Tibial artery (tissue), 4 donors: ENCODE data around the gene CCDC28B.

Experiments used
- DNase-seq, 2 donors: peaks; one replicate each; pipeline ENCODE4 v3.0.0-alpha.2; 2019
- H3K27ac ChIP-seq, 2 donors: fragments of 200-600 bp; sonication (generic) in 1 of 2; 1 replicate in 1 of 2; 2 replicates in 1 of 2; pipeline ENCODE4 v1.5.1; 2018 to 2019; ENCODE audit warnings: mild to moderate bottlenecking in 1 of 2
- H3K27me3 ChIP-seq, 2 donors: fragments of 200-600 bp; sonication (generic) in 1 of 2; one replicate each; pipeline versions ENCODE4 v1.5.1 to v1.6.0; 2016 to 2019
- H3K36me3 ChIP-seq, 3 donors: fragments of 200-600 bp; sonication (generic) in 2 of 3; one replicate each; pipeline ENCODE4 v1.5.1; 2016 to 2019; ENCODE audit warnings: mild to moderate bottlenecking in 2 of 3
- H3K4me1 ChIP-seq, 4 donors: fragments of 200-600 bp; sonication (generic) in 2 of 4; 1 replicate in 3 of 4; 2 replicates in 1 of 4; pipeline ENCODE4 v1.5.1; 2016 to 2019
- H3K4me3 ChIP-seq, 2 donors: fragments of 200-600 bp; sonication (generic) in 1 of 2; 1 replicate in 1 of 2; 2 replicates in 1 of 2; pipeline ENCODE4 v1.5.1; 2018 to 2019; ENCODE audit warnings: mild to moderate bottlenecking in 2 of 2
- H3K9me3 ChIP-seq, 3 donors: fragments of 200-600 bp; sonication (generic) in 1 of 3; one replicate each; pipeline ENCODE4 v1.5.1; 2016 to 2019
- intact Hi-C: fragments of 100-400 bp; cut with DNase I; formaldehyde crosslinking; loops from one replicate; pipeline ENCODE4 v1.15.0; 2023; ENCODE audit warnings: low total_unique reads
- TF ChIP-seq, protein P1 (sequence below), 2 experiments: fragments of 200-600 bp in 1 of 2; fragments of 450-650 bp in 1 of 2; IDR thresholded peaks; one replicate each; pipeline ENCODE4 v1.5.1; 2017 to 2019; ENCODE audit warnings: antibody characterized with exemption in 2 of 2, mild to moderate bottlenecking in 1 of 2, moderate library complexity in 1 of 2

CCDC28B gene

DNA sequence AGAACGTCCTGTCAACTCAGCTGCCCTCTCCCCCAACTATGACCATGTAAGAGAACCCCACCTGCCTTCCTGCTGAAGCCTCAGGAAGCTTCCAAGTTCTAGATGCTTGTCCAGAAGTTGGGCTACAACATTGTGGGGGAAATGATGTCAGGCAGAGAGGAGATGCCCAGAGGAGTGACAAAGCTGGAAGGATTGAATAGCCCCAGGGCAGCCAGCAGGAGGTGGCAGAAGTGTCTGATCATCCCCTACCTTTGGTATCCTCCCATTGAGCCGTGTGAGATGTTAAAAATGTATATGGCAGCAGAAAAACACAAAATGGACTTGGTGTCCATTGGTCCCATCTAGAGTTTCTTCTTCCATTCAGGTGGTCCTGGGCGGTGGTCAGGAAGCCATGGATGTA, 28.4 kb downstream of the CCDC28B start:
- Histone ChIP-seq H3K36me3 (peaks cover 64 to 100% (median 84%) of the 10 kb centered on the region in 3 donors), H3K4me3 (no peak overlapping the region), H3K27ac (no peak overlapping the region), H3K27me3 (no peaks in the 10 kb centered on the region), H3K9me3 (no peaks in the 10 kb centered on the region), H3K4me1 (peaks cover 0 to 7% (median 4%) of the 10 kb centered on the region in 4 donors)
- intact Hi-C loops = no loop called here
- no peak for DNase-seq
- TF ChIP-seq, protein P1, sequence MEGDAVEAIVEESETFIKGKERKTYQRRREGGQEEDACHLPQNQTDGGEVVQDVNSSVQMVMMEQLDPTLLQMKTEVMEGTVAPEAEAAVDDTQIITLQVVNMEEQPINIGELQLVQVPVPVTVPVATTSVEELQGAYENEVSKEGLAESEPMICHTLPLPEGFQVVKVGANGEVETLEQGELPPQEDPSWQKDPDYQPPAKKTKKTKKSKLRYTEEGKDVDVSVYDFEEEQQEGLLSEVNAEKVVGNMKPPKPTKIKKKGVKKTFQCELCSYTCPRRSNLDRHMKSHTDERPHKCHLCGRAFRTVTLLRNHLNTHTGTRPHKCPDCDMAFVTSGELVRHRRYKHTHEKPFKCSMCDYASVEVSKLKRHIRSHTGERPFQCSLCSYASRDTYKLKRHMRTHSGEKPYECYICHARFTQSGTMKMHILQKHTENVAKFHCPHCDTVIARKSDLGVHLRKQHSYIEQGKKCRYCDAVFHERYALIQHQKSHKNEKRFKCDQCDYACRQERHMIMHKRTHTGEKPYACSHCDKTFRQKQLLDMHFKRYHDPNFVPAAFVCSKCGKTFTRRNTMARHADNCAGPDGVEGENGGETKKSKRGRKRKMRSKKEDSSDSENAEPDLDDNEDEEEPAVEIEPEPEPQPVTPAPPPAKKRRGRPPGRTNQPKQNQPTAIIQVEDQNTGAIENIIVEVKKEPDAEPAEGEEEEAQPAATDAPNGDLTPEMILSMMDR (IDR thresholded peaks at IDR 0.05) = no peak

DNA sequence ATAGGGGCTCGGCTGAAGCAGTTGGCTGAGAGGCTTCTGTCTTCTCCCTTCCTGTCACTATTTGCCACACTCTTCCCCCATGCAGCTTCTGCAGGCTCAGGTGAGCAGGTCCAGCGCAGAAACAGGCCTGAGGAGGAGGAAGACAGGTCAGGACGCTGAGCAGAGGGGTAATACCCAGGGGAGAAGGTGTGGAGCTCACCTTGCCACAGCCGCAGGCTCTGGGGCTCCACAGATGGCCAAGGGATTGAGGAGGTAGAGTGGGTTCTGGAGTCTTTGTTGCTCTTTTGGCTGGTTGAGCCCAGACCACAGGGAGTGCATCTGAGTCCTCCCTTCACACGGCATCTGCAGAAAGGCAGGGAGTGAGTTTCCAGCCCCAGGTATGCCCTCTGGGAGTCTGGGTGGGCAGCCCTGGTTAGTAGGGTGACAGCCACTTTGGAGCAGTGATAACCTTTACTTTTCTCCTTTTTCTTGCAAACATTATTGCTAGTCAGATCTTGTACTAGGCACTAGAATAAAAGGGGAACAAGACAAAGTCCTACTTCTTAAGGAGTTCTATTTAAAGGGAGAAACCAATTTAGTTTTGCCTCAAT, 31.5 kb downstream of the CCDC28B start:
- Histone ChIP-seq H3K36me3 (peaks cover 45 to 87% (median 62%) of the 10 kb centered on the region in 3 donors), H3K27me3 (no peaks in the 10 kb centered on the region), H3K4me1 (no peaks in the 10 kb centered on the region), H3K9me3 (no peaks in the 10 kb centered on the region), H3K27ac (no peak overlapping the region), H3K4me3 (no peak overlapping the region)
- DNase-seq = no peak
- TF ChIP-seq, protein P1 (IDR thresholded peaks at IDR 0.05) = no peak
- intact Hi-C loops = loop anchor here (10.0 kb wide), 1 partner anchor 47 kb away; no protein-coding TSS in a partner anchor

DNA sequence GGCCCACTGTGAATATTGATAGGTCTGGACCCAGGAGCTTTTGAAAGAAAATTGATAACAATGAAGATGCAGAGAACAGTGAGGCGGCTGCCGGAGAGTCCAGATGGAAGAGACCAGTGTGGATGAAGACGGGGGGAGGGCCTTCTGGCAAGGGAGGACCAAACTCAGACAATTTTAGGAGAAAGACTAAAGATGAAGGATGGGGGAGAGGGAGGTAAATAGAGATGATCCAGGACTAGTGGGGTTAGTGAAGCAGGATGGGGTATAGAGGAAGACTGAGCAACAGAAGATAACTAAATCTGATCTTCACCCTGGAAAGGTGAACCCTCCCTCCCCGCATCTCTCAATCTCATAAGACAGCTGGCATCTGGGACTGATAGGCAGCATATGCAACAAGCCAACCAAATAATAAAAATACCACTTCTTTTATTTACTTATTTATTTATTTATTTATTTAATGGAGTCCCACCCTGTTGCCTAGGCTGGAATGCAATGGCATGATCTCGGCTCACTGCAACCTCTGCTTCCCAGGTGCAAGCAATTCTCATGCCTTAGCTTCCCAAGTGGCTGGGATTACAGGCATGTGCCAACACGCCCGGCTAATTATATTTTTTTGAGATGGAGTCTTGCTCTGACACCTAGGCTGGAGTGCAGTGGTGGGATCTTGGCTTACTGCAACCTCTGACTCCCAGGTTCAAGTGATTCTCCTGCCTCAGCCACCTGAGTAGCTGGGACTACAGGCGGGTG, 32.3 kb downstream of the CCDC28B start:
- no peak for DNase-seq
- Histone ChIP-seq H3K27me3 (no peaks in the 10 kb centered on the region), H3K27ac (no peak overlapping the region), H3K36me3 (peaks cover 42 to 79% (median 54%) of the 10 kb centered on the region in 3 donors), H3K9me3 (no peaks in the 10 kb centered on the region), H3K4me1 (no peaks in the 10 kb centered on the region), H3K4me3 (no peak overlapping the region)
- intact Hi-C loops = loop anchor here (10.0 kb wide), 1 partner anchor 48 kb away; no protein-coding TSS in a partner anchor
- TF ChIP-seq, protein P1 (IDR thresholded peaks at IDR 0.05) = no peak

DNA sequence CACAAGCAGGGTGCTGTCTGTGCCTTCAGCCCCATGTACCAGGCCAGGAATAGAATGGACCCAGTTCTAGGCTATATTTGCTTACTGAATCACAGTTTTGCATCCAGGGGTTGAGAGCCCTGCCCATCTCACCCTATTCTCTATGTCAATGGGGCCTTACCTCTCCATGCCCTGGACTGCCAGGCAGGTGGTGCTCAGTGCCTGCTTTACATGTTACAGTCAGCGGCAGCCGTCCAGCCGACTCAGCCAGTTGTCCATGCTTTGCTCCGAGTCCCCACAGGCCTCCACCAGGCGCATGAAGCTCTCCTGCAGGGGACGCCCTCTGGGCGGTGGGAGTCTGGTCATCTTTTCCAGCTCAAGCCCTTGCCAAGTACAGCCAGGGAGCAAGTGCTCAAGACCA, 34.4 kb downstream of the CCDC28B start:
- Histone ChIP-seq H3K4me1 (peaks cover 0 to 7% (median 4%) of the 10 kb centered on the region in 4 donors), H3K9me3 (no peaks in the 10 kb centered on the region), H3K36me3 (peaks cover 21 to 58% (median 33%) of the 10 kb centered on the region in 3 donors), H3K27me3 (no peaks in the 10 kb centered on the region), H3K27ac (no peak overlapping the region), H3K4me3 (no peak overlapping the region)
- intact Hi-C loops = loop anchor here (10.0 kb wide), 1 partner anchor 50 kb away; no protein-coding TSS in a partner anchor
- DNase-seq = no peak
- TF ChIP-seq, protein P1 (IDR thresholded peaks at IDR 0.05) = no peak

DNA sequence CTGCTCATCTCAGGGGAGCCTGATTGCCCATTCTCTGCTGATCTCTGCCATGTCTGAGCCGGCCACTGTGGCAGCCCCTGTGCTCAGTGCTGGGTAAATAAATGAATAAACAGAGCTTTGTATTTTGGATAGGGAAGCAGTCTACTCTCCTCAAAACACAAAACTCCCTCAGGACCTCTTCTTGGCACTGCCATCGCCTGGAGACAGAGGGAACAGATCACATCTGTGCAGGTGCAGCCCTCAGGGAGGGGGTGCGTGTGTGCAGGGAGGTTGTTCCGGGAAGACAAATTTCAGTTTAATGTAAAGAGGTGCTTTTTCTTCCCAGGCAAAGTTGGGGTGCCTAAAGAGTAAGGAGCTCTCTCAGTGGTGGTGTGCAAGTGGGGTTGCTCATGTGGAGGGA, 38.9 kb downstream of the CCDC28B start:
- peaks cover 0 to 22% (median 19%) of the 10 kb centered on the region in 4 donors for H3K4me1 ChIP-seq
- no peak overlapping the region for H3K4me3 ChIP-seq
- peak overlapping the region; percentile 77 to 87 for H3K27ac ChIP-seq
- no peaks in the 10 kb centered on the region for H3K27me3 ChIP-seq
- TF ChIP-seq, protein P1 (IDR thresholded peaks at IDR 0.05) = no peak
- peaks cover 0 to 13% (median 7%) of the 10 kb centered on the region in 3 donors for H3K36me3 ChIP-seq
- DNase-seq = no peak
- intact Hi-C loops = loop anchor here (10.0 kb wide), 1 partner anchor 55 kb away; no protein-coding TSS in a partner anchor
- H3K9me3 ChIP-seq = no peaks in the 10 kb centered on the region
